ENCODE measurements around the gene TPSD1.
"Not testable (repeated sequence)": the region's sequence is repeated elsewhere in the genome, so short reads cannot be mapped to it uniquely, and the experiment has no call there.

DNA sequence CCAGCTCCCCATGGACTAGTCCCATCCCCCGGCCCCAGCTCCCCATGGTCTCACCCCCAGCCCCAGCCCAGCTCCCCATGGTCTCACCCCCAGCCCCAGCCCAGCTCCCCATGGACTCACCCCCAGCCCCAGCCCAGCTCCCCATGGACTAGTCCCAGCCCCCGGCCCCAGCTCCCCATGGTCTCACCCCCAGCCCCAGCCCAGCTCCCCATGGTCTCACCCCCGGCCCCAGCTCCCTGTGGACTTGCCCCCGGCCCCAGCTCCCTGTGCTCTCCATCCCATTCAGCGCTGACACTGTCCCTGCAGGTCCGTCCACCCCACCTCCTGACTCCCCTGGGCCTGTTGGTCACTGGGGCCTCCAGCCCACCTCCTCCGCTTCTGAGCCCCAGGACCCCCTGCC, 24.6 kb upstream of the TPSD1 start:
- TF ChIP-seq JUN (CRISPR knock-in tag; IDR thresholded peaks at IDR 0.05); MXD4 (CRISPR knock-in tag; IDR thresholded peaks at IDR 0.05; ENCODE audit: borderline replicate concordance); TP53 (CRISPR knock-in tag; IDR thresholded peaks at IDR 0.05): not testable (repeated sequence)

Measured in WTC11 (cell line).